WTC11 (cell line): ENCODE results near the gene PNLDC1. TPM values are rescaled to one million over a fixed set of nuclear protein-coding genes. Genes with fewer than 3 reads are reported as not detected.

ENCODE experiments used
- ATAC-seq: fragments of 200-7000 bp; cut with Tn5 transposase; 2 replicates; pipeline ENCODE4 v1.10.0; 2021; ENCODE audit warnings: mild to moderate bottlenecking, moderate library complexity
- CTCF ChIA-PET: fragments of 300-600 bp; sonication (Branson Sonifier 250); formaldehyde crosslinking; loops from one replicate; lab custom pipeline; 2021; ENCODE audit warnings: antibody characterized with exemption; lab: Charles Lee
- POLR2A ChIA-PET: fragments of 350-600 bp; sonication (Branson Sonifier 250); formaldehyde crosslinking; loops from one replicate; lab custom pipeline; 2021; ENCODE audit warnings: antibody characterized with exemption; lab: Charles Lee
- DNase-seq: peaks from one replicate; pipeline ENCODE4 v3.0.0; 2021; ENCODE audit warnings: low spot score
- H3K27ac Mint-ChIP-seq: 2 replicates; pipeline ENCODE4 v1.8.0; 2021; ENCODE audit warnings: mixed read lengths
- H3K27me3 Mint-ChIP-seq: 2 replicates; pipeline ENCODE4 v1.8.0; 2021; ENCODE audit warnings: low read depth, mild to moderate bottlenecking, moderate library complexity, mixed read lengths
- H3K36me3 Mint-ChIP-seq: 2 replicates; pipeline ENCODE4 v1.8.0; 2021; ENCODE audit warnings: mixed read lengths
- H3K4me1 Mint-ChIP-seq: 2 replicates; pipeline ENCODE4 v1.8.0; 2022; ENCODE audit warnings: mixed read lengths
- H3K4me3 Mint-ChIP-seq: 2 replicates; pipeline ENCODE4 v1.8.0; 2021; ENCODE audit warnings: mild to moderate bottlenecking, moderate library complexity, mixed read lengths
- H3K9me3 Mint-ChIP-seq: 2 replicates; pipeline ENCODE4 v1.8.0; 2021; ENCODE audit warnings: mixed read lengths
- AFF4 ChIP-seq: sonication (generic); formaldehyde crosslinking; IDR thresholded peaks from 2 replicates; pipeline ENCODE4 v1.8.1; 2023; ENCODE audit warnings: mild to moderate bottlenecking, missing genetic modification reagents, borderline replicate concordance
- ATF1 ChIP-seq: sonication (generic); formaldehyde crosslinking; IDR thresholded peaks from 2 replicates; pipeline ENCODE4 v1.8.1; 2023; ENCODE audit warnings: mild to moderate bottlenecking, moderate library complexity, missing genetic modification reagents
- CREB1 ChIP-seq: sonication (generic); formaldehyde crosslinking; IDR thresholded peaks from 2 replicates; pipeline ENCODE4 v1.8.0; 2023; ENCODE audit warnings: mild to moderate bottlenecking, missing genetic modification reagents
- E2F1 ChIP-seq: sonication (generic); formaldehyde crosslinking; IDR thresholded peaks from 2 replicates; pipeline ENCODE4 v1.8.0; 2022; ENCODE audit warnings: mild to moderate bottlenecking, missing genetic modification reagents
- E2F4 ChIP-seq: sonication (generic); formaldehyde crosslinking; IDR thresholded peaks from 2 replicates; pipeline ENCODE4 v1.8.1; 2022; ENCODE audit warnings: low read depth, mild to moderate bottlenecking, moderate library complexity, missing genetic modification reagents, borderline replicate concordance
- ELF4 ChIP-seq: sonication (generic); formaldehyde crosslinking; IDR thresholded peaks from 2 replicates; pipeline ENCODE4 v1.8.1; 2022; ENCODE audit warnings: low read depth, mild to moderate bottlenecking, moderate library complexity, missing genetic modification reagents
- GRHL2 ChIP-seq: fragments of 250-450 bp; sonication (Bioruptor Pico); IDR thresholded peaks from 2 replicates; pipeline ENCODE4 v1.8.0; 2022; ENCODE audit warnings: mild to moderate bottlenecking, moderate library complexity; ENCODE audit not compliant: insufficient replicate concordance, severe bottlenecking
- GTF2I ChIP-seq: fragments of 250-450 bp; sonication (Bioruptor Pico); conservative IDR thresholded peaks from 2 replicates; pipeline ENCODE4 v1.4.0; 2021; ENCODE audit warnings: mild to moderate bottlenecking
- HMGA2 ChIP-seq: fragments of 250-450 bp; sonication (Bioruptor Pico); IDR thresholded peaks from 2 replicates; pipeline ENCODE4 v1.4.0; 2021; ENCODE audit warnings: mild to moderate bottlenecking, moderate library complexity
- HMGXB4 ChIP-seq: sonication (generic); formaldehyde crosslinking; IDR thresholded peaks from 2 replicates; pipeline ENCODE4 v1.8.1; 2023; ENCODE audit warnings: mild to moderate bottlenecking, moderate library complexity, missing genetic modification reagents
- MLX ChIP-seq: sonication (generic); formaldehyde crosslinking; IDR thresholded peaks from 2 replicates; pipeline ENCODE4 v1.8.1; 2023; ENCODE audit warnings: mild to moderate bottlenecking, missing genetic modification reagents, moderate library complexity
- NR1H2 ChIP-seq: sonication (generic); formaldehyde crosslinking; IDR thresholded peaks from 2 replicates; pipeline ENCODE4 v1.9.0; 2021; ENCODE audit warnings: mild to moderate bottlenecking, moderate library complexity, missing genetic modification reagents
- RORB ChIP-seq: fragments of 250-450 bp; sonication (Bioruptor Pico); IDR thresholded peaks from 2 replicates; pipeline ENCODE4 v1.9.0; 2021; ENCODE audit warnings: mild to moderate bottlenecking
- SMAD3 ChIP-seq: sonication (generic); formaldehyde crosslinking; IDR thresholded peaks from 2 replicates; pipeline ENCODE4 v1.8.0; 2022; ENCODE audit warnings: missing genetic modification reagents, mild to moderate bottlenecking, borderline replicate concordance
- TP53 ChIP-seq: sonication (generic); formaldehyde crosslinking; IDR thresholded peaks from 2 replicates; pipeline ENCODE4 v1.8.1; 2023; ENCODE audit warnings: mild to moderate bottlenecking, missing genetic modification reagents
- USF1 ChIP-seq: sonication (generic); formaldehyde crosslinking; IDR thresholded peaks from 2 replicates; pipeline ENCODE4 v1.8.0; 2022; ENCODE audit warnings: mild to moderate bottlenecking, missing genetic modification reagents
- ZNF219 ChIP-seq: sonication (generic); formaldehyde crosslinking; IDR thresholded peaks from 2 replicates; pipeline ENCODE4 v1.8.0; 2023; ENCODE audit warnings: missing genetic modification reagents, mild to moderate bottlenecking, borderline replicate concordance
- ZNF263 ChIP-seq: sonication (generic); formaldehyde crosslinking; IDR thresholded peaks from 2 replicates; pipeline ENCODE4 v1.8.1; 2022; ENCODE audit warnings: low read depth, mild to moderate bottlenecking, moderate library complexity, missing genetic modification reagents
- ZNF532 ChIP-seq: fragments of 250-450 bp; sonication (Bioruptor Pico); IDR thresholded peaks from 2 replicates; pipeline ENCODE4 v1.9.0; 2021; ENCODE audit warnings: mild to moderate bottlenecking, borderline replicate concordance
- total RNA-seq: library from RNA; stranded (reverse); gene quantifications from 3 replicates; pipeline ENCODE4 v1.2.3, GENCODE V29; 2021

PNLDC1 gene
- total RNA-seq, 1 experiment from 2014 or later: 0.39 TPM

- TF ChIP-seq ZNF532 (CRISPR knock-in tag): no peak
- no peak for TF ChIP-seq AFF4 (CRISPR knock-in tag)
These were observed 21.9 kb upstream of the PNLDC1 start (continued) for GRCh38 chr6:159778131-159778530.

GRCh38 chr6:159778542-159779103 is 21.5 kb upstream of the PNLDC1 start:
- Mint-ChIP-seq H3K9me3 (no peaks in the 10 kb centered on the region), H3K27ac (no peak overlapping the region), H3K4me1 (no peaks in the 10 kb centered on the region), H3K36me3 (peaks cover 92% of the 10 kb centered on the region), H3K4me3 (no peak overlapping the region), H3K27me3 (no peaks in the 10 kb centered on the region)
- ChIA-PET CTCF (no interaction called here), POLR2A (no interaction called here)
- no peak; the same call in 1 of the 2 replicates for ATAC-seq
- DNase-seq: no peak
- TF ChIP-seq ATF1 (CRISPR knock-in tag) (no peak), USF1 (CRISPR knock-in tag) (no peak), RORB (CRISPR knock-in tag) (no peak), HMGXB4 (no peak), GTF2I (CRISPR knock-in tag) (no peak), NR1H2 (CRISPR knock-in tag) (no peak), MLX (no peak), HMGA2 (CRISPR knock-in tag) (no peak), GRHL2 (CRISPR knock-in tag) (no peak), TP53 (CRISPR knock-in tag) (no peak), CREB1 (CRISPR knock-in tag) (no peak), E2F4 (no peak), E2F1 (CRISPR knock-in tag) (no peak), SMAD3 (CRISPR knock-in tag) (no peak), ZNF263 (no peak), ELF4 (CRISPR knock-in tag) (no peak), ZNF219 (CRISPR knock-in tag) (no peak)
